HFFc6 (cell line): ENCODE measurements around the gene LRSAM1. TPM values are rescaled to one million over a fixed set of nuclear protein-coding genes. Genes with fewer than 3 reads are reported as not detected.

Experiments
- DNase-seq: peaks from one replicate; pipeline ENCODE4 v3.0.0-alpha.2; 2018
- H3K27ac Mint-ChIP-seq: 2 replicates; pipeline ENCODE4 v1.8.0; 2020; ENCODE audit warnings: mild to moderate bottlenecking, mixed read lengths
- H3K27me3 Mint-ChIP-seq: 2 replicates; pipeline ENCODE4 v1.8.0; 2021; ENCODE audit warnings: mild to moderate bottlenecking, moderate library complexity, mixed read lengths; ENCODE audit not compliant: insufficient read depth
- H3K36me3 Mint-ChIP-seq: 2 replicates; pipeline ENCODE4 v1.8.0; 2021; ENCODE audit warnings: low read depth, mixed read lengths
- H3K4me1 Mint-ChIP-seq: 2 replicates; pipeline ENCODE4 v1.8.0; 2020; ENCODE audit warnings: low read depth, mixed read lengths
- H3K4me3 Mint-ChIP-seq: 2 replicates; pipeline ENCODE4 v1.8.0; 2020; ENCODE audit warnings: mild to moderate bottlenecking, moderate library complexity, mixed read lengths
- H3K9me3 Mint-ChIP-seq: 2 replicates; pipeline ENCODE4 v1.8.0; 2020; ENCODE audit warnings: mild to moderate bottlenecking, mixed read lengths
- CTCF ChIP-seq: fragments of 200-600 bp; sonication (generic); IDR thresholded peaks from 2 replicates; pipeline ENCODE4 v1.5.0; 2021; ENCODE audit warnings: antibody characterized with exemption, mild to moderate bottlenecking
- total RNA-seq, 6 experiments: library from RNA; stranded (reverse); fragmentation: NEBNext Ultra II Directional; extraction: Animal tissue kit (Norgen Biotek cat#: 25700); gene quantifications; 2 replicates in 1 of 6; 3 replicates in 5 of 6; pipeline ENCODE4 v1.2.3, GENCODE V29; 2021

LRSAM1 gene
- total RNA-seq, 6 experiments from 2014 or later, result 12.1 to 15.9 (median 13.4) TPM

- TF ChIP-seq CTCF, result no peak
- no peak for DNase-seq
- Mint-ChIP-seq H3K27me3 (peaks cover 15% of the 10 kb centered on the region), H3K9me3 (no peaks in the 10 kb centered on the region), H3K4me1 (peaks cover 39% of the 10 kb centered on the region), H3K27ac (peak overlapping the region; percentile 33), H3K36me3 (peaks cover 47% of the 10 kb centered on the region), H3K4me3 (no peak overlapping the region)
These were observed 63.2 kb downstream of the LRSAM1 start for GRCh38 chr9:127514468-127514867.

GRCh38 chr9:127516835-127517607 lies 65.7 kb downstream of the LRSAM1 start:
- H3K9me3 Mint-ChIP-seq, result no peaks in the 10 kb centered on the region
- peak overlapping the region; percentile 98 for H3K27ac Mint-ChIP-seq
- no peak for TF ChIP-seq CTCF
- DNase-seq, result no peak
- peaks cover 50% of the 10 kb centered on the region for H3K36me3 Mint-ChIP-seq
- peak overlapping the region; percentile 32; the same call in 1 of the 2 replicates for H3K4me3 Mint-ChIP-seq
- H3K27me3 Mint-ChIP-seq, result peaks cover 23% of the 10 kb centered on the region
- peaks cover 65% of the 10 kb centered on the region for H3K4me1 Mint-ChIP-seq

- Mint-ChIP-seq H3K4me3 (peak overlapping the region; percentile 32; the same call in 1 of the 2 replicates), H3K27me3 (peaks cover 24% of the 10 kb centered on the region), H3K27ac (peak overlapping the region; percentile 98), H3K36me3 (peaks cover 50% of the 10 kb centered on the region), H3K9me3 (no peaks in the 10 kb centered on the region), H3K4me1 (peaks cover 71% of the 10 kb centered on the region)
- TF ChIP-seq CTCF, result no peak
- no peak for DNase-seq
These were observed 66.3 kb downstream of the LRSAM1 start for GRCh38 chr9:127517620-127518019.

GRCh38 chr9:127518091-127518856 lies 67.0 kb downstream of the LRSAM1 start:
- Mint-ChIP-seq H3K36me3 (peaks cover 50% of the 10 kb centered on the region), H3K4me1 (peaks cover 78% of the 10 kb centered on the region)

More at GRCh38 chr9:127518091-127518856, 67.0 kb downstream of the LRSAM1 start:
- TF ChIP-seq CTCF, result no peak
- peak overlapping the region; percentile 98 for H3K27ac Mint-ChIP-seq
- no peaks in the 10 kb centered on the region; the same call in 1 of the 2 replicates for H3K9me3 Mint-ChIP-seq
- peaks cover 26% of the 10 kb centered on the region for H3K27me3 Mint-ChIP-seq
- no peak for DNase-seq
- peak overlapping the region; percentile 36; the same call in 1 of the 2 replicates for H3K4me3 Mint-ChIP-seq
